Naive thymus-derived CD8-positive, alpha-beta T cell (primary cell): ENCODE data around the gene MKRN1. TPM values are rescaled to one million over a fixed set of nuclear protein-coding genes. Genes with fewer than 3 reads are reported as not detected.
A peak's percentile ranks its signal among the peaks of the same experiment; 100 is the strongest.
"Not testable (repeated sequence)": the region's sequence is repeated elsewhere in the genome, so short reads cannot be mapped to it uniquely, and the experiment has no call there.

Experiments
- ATAC-seq, 2 donors: fragments of 150-1000 bp; cut with Tn5 transposase in 1 of 2; sonication (Bioruptor Pico), chemical (Tn5 transposase) in 1 of 2; 1 replicate in 1 of 2; 2 replicates in 1 of 2; pipeline ENCODE4 v1.10.0; 2021; ENCODE audit warnings: mild to moderate bottlenecking in 2 of 2, moderate library complexity in 2 of 2
- POLR2A ChIA-PET: fragments of 350-600 bp; sonication (Branson Sonifier 250); formaldehyde crosslinking; loops from one replicate; lab custom pipeline; 2021; ENCODE audit warnings: antibody characterized with exemption; lab: Charles Lee
- DNase-seq, 10 donors: peaks; one replicate each; pipeline versions ENCODE4 v3.0.0 to v3.0.0-alpha.2; 2020 to 2022
- H3K27ac Mint-ChIP-seq, 10 donors: one replicate each; pipeline ENCODE4 v1.8.0; 2020 to 2022; ENCODE audit warnings: mild to moderate bottlenecking in 10 of 10, mixed read lengths in 10 of 10, moderate library complexity in 4 of 10, inconsistent platforms in 1 of 10
- H3K27me3 Mint-ChIP-seq, 5 donors: one replicate each; pipeline ENCODE4 v1.8.0; 2021 to 2022; ENCODE audit warnings: mixed read lengths in 5 of 5
- H3K36me3 Mint-ChIP-seq, 3 donors: one replicate each; pipeline ENCODE4 v1.8.0; 2020 to 2022; ENCODE audit warnings: mixed read lengths in 3 of 3, mild to moderate bottlenecking in 2 of 3, inconsistent platforms in 1 of 3
- H3K4me1 Mint-ChIP-seq, 4 donors: one replicate each; pipeline ENCODE4 v1.8.0; 2021 to 2022; ENCODE audit warnings: mixed read lengths in 4 of 4
- H3K4me3 Mint-ChIP-seq, 10 donors: one replicate each; pipeline ENCODE4 v1.8.0; 2020 to 2022; ENCODE audit warnings: mild to moderate bottlenecking in 10 of 10, mixed read lengths in 10 of 10, moderate library complexity in 6 of 10, inconsistent platforms in 1 of 10
- H3K9me3 Mint-ChIP-seq, 9 donors: one replicate each; pipeline ENCODE4 v1.8.0; 2020 to 2022; ENCODE audit warnings: mixed read lengths in 9 of 9, mild to moderate bottlenecking in 3 of 9, inconsistent platforms in 1 of 9, moderate library complexity in 1 of 9
- polyA plus RNA-seq, 3 donors: library from polyadenylated mRNA; unstranded; fragments of 300-500 nt; fragmentation: Illumina TruSeq; gene quantifications; one replicate each; pipeline ENCODE4 v1.2.3, GENCODE V29; 2021
- total RNA-seq, 8 experiments: library from RNA in 2 of 8; stranded (reverse) in 2 of 8; gene quantifications; one replicate each; pipeline ENCODE4 v1.2.3 and lab custom pipeline; 2021 to 2026

Gene MKRN1
- total and polyA plus RNA-seq, 5 experiments from 2014 or later: 92.6 to 143 (median 141) TPM

GRCh38 chr7:140478246-140479061 is 851 bp downstream of the MKRN1 start:
- no peaks in the 10 kb centered on the region for H3K9me3 Mint-ChIP-seq
- POLR2A ChIA-PET: interaction anchor here (0.6 to 4.3 kb wide), 21 partner anchors 10 to 1376 kb away, joined by 3 to 43 read pairs (median 4); partner anchors contain the start of genes ADCK2, BRAF, DENND11 and KDM7A
- peak overlapping the region; percentile 92 to 99 (median 95) for H3K4me3 Mint-ChIP-seq
- peaks cover 0 to 2% (median 0%) of the 10 kb centered on the region in 3 donors for H3K36me3 Mint-ChIP-seq
- peak overlapping the region; percentile 45 to 99 (median 96) for H3K27ac Mint-ChIP-seq
- peaks cover 17 to 33% (median 31%) of the 10 kb centered on the region in 4 donors for H3K4me1 Mint-ChIP-seq
- DNase-seq (peak; percentile 31 to 65 (median 53)), ATAC-seq (peak; percentile 46 to 50)
- no peaks in the 10 kb centered on the region for H3K27me3 Mint-ChIP-seq

- DNase-seq (no peak), ATAC-seq (no peak)
- H3K27ac Mint-ChIP-seq: peak overlapping the region; percentile 45 to 99 (median 96)
- peaks cover 17 to 44% (median 41%) of the 10 kb centered on the region in 4 donors for H3K4me1 Mint-ChIP-seq
- H3K9me3 Mint-ChIP-seq: no peaks in the 10 kb centered on the region
- H3K36me3 Mint-ChIP-seq: peaks cover 0 to 14% (median 0%) of the 10 kb centered on the region in 3 donors
- peak overlapping the region; percentile 92 to 99 (median 95) for H3K4me3 Mint-ChIP-seq
- POLR2A ChIA-PET: interaction anchor here (0.6 to 4.3 kb wide), 10 partner anchors 12 to 1328 kb away, joined by 3 to 43 read pairs (median 4); partner anchors contain the start of gene PARP12
- no peaks in the 10 kb centered on the region for H3K27me3 Mint-ChIP-seq
These were observed 2.5 kb downstream of the MKRN1 start for GRCh38 chr7:140476698-140477261.

DNA sequence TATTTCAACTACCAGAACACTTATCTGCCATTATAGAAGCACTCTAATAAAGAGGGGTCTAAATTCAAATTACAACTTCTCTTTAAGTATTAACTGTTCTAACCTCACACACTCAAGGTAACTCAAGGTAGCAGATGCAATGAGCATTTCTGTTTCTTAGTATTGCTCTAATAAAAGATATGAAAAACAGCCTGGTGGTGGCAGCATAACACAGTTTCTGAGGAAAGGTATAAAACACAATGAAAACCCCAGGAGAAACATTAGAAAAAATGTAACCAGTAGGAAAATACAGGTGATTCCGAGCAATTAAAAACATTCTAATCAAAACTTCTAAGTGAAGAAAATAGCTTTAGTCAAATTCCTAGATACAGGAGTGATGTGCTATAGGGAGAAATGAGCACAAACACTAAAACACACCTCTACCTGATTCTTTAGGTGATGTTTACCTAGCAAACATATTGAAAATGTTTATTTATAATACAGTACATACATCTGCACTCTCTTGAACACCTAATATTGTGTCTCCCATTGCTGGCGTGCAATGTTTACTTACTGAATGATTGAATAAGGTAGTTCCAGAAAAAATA is 3.5 kb downstream of the MKRN1 start:
- H3K9me3 Mint-ChIP-seq: no peaks in the 10 kb centered on the region
- H3K27ac Mint-ChIP-seq: peak overlapping the region in 9 of 10 donors; percentile 38 to 97 (median 90)
- H3K36me3 Mint-ChIP-seq: peaks cover 0 to 22% (median 0%) of the 10 kb centered on the region in 3 donors
- DNase-seq (peak; percentile 14 to 76 (median 46)), ATAC-seq (no peak)
- POLR2A ChIA-PET: interaction anchor here (0.7 to 4.3 kb wide), 4 partner anchors 13 to 967 kb away, joined by 3 to 43 read pairs (median 8); no protein-coding TSS in a partner anchor
- H3K27me3 Mint-ChIP-seq: no peaks in the 10 kb centered on the region
- H3K4me1 Mint-ChIP-seq: peaks cover 19 to 48% (median 46%) of the 10 kb centered on the region in 4 donors
- peak overlapping the region; percentile 34 to 99 (median 93) for H3K4me3 Mint-ChIP-seq

DNA sequence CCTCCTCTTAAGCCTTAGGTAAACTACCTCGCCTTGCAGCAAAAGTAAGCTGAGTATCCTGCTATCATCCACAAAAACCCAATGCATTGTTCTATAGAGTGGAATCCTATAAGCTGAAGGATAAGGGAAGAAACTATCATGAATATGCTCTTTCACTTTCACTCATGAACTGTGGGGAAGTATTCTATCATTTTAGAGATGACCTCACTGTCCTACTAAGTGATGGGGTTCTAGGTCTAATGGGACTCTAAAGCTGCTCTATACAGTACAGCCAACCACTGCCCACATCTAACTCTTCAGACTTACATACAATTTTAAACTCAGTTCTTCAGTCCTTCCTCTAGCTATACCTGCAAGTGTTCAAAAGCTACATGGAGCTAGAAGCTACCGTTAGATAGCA is 16.2 kb downstream of the MKRN1 start:
- peaks cover 0 to 88% (median 7%) of the 10 kb centered on the region in 3 donors for H3K36me3 Mint-ChIP-seq
- H3K4me1 Mint-ChIP-seq: peaks cover 9 to 40% (median 16%) of the 10 kb centered on the region in 4 donors
- no peaks in the 10 kb centered on the region for H3K27me3 Mint-ChIP-seq
- ATAC-seq: no peak
- H3K27ac Mint-ChIP-seq: peak overlapping the region in 1 of 10 donors; percentile 12
- no peaks in the 10 kb centered on the region for H3K9me3 Mint-ChIP-seq
- DNase-seq: no peak
- no peak overlapping the region for H3K4me3 Mint-ChIP-seq
- POLR2A ChIA-PET: no interaction called here

- H3K27ac Mint-ChIP-seq: peak overlapping the region in 4 of 10 donors; percentile 11 to 68 (median 26)
- no peaks in the 10 kb centered on the region for H3K9me3 Mint-ChIP-seq
- DNase-seq (no peak), ATAC-seq (no peak)
- H3K36me3 Mint-ChIP-seq: peaks cover 8 to 94% (median 10%) of the 10 kb centered on the region in 3 donors
- no peaks in the 10 kb centered on the region for H3K27me3 Mint-ChIP-seq
- H3K4me1 Mint-ChIP-seq: peaks cover 12 to 33% (median 27%) of the 10 kb centered on the region in 4 donors
- H3K4me3 Mint-ChIP-seq: no peak overlapping the region
- POLR2A ChIA-PET: no interaction called here
These were observed 20.4 kb downstream of the MKRN1 start for GRCh38 chr7:140458916-140459315.

DNA sequence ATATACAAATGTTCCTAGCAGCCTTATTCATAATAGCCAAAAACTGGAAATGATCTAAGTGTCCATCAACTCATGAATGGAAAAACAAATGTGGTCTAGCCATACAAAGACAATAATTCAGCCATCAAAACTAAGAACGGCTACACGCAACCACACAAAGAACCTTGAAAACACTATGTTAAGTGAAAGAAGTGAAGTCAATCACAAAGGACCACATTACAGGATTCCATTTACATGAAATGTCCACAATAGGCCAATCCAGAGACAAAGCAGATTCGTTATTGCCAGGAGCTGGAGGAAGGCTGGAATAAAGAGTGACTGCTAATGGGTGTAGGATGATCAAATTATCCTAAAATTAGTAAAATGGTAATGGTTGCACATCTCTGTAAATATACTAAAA is 21.1 kb downstream of the MKRN1 start:
- H3K27me3 Mint-ChIP-seq: no peaks in the 10 kb centered on the region
- no peak for DNase-seq
- ATAC-seq: no peak
- peak overlapping the region in 1 of 10 donors; percentile 35 for H3K27ac Mint-ChIP-seq
- peaks cover 9 to 96% (median 10%) of the 10 kb centered on the region in 3 donors for H3K36me3 Mint-ChIP-seq
- peaks cover 13 to 31% (median 26%) of the 10 kb centered on the region in 4 donors for H3K4me1 Mint-ChIP-seq
- H3K9me3 Mint-ChIP-seq: no peaks in the 10 kb centered on the region
- POLR2A ChIA-PET: no interaction called here
- H3K4me3 Mint-ChIP-seq: peak overlapping the region in 1 of 10 donors; percentile 34

- POLR2A ChIA-PET: interaction anchor here (0.7 kb wide), 1 partner anchor 126 kb away, joined by 7 read pairs; no protein-coding TSS in a partner anchor
- ATAC-seq (no peak), DNase-seq (no peak)
- Mint-ChIP-seq H3K27me3 (no peaks in the 10 kb centered on the region), H3K4me3 (no peak overlapping the region), H3K4me1 (peaks cover 16 to 40% (median 32%) of the 10 kb centered on the region in 4 donors), H3K9me3 (no peaks in the 10 kb centered on the region), H3K36me3 (peaks cover 10 to 97% (median 11%) of the 10 kb centered on the region in 3 donors), H3K27ac (peak overlapping the region in 1 of 10 donors; percentile 33)
These were observed 22.7 kb downstream of the MKRN1 start for GRCh38 chr7:140456551-140457051.

DNA sequence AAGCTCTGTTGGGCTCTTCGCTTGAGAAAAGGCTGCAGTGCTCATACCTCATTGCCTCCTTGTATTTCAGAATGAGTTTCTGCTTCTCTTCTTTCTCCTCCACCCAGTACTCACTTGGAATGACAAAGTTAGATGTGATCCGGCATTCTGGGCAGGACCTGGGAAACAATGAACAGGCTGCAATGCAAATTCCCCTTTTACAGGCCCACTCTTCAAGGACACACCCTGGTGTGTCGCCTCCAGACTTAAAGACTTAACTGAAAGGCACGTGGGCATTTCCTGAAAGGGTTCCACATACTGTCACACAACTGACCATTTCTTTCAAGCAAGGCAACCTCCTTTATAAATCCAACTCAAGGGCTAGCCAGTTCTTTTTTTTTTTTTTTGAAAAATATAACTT is 23.6 kb downstream of the MKRN1 start:
- ATAC-seq (no peak), DNase-seq (no peak)
- POLR2A ChIA-PET: interaction anchor here (0.7 kb wide), 1 partner anchor 125 kb away, joined by 7 read pairs; no protein-coding TSS in a partner anchor
- Mint-ChIP-seq H3K4me1 (peaks cover 17 to 41% (median 37%) of the 10 kb centered on the region in 4 donors), H3K4me3 (no peak overlapping the region), H3K27ac (peak overlapping the region in 3 of 10 donors; percentile 20 to 41 (median 40)), H3K27me3 (no peaks in the 10 kb centered on the region), H3K9me3 (no peaks in the 10 kb centered on the region), H3K36me3 (peaks cover 9 to 89% (median 10%) of the 10 kb centered on the region in 3 donors)

DNA sequence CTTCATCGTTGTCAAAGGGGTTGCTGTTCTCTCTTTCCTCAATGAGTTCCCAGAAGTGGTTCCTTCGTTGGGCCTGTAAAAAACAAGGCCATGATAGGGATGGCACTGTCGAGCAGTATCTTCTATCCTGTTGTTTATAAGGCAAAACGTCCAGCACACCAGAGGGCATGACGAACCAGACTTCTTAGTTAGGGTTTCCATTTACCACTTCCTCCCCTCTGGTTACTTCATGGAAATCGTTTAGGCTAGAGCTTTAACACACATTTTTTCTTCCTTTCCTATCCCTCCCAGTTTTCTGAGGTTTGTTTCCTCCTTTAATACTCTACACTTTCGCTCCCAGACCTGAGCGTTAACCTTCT is 24.7 kb downstream of the MKRN1 start:
- H3K27me3 Mint-ChIP-seq: no peaks in the 10 kb centered on the region
- peaks cover 17 to 47% (median 40%) of the 10 kb centered on the region in 4 donors for H3K4me1 Mint-ChIP-seq
- POLR2A ChIA-PET: no interaction called here
- peaks cover 9 to 79% (median 10%) of the 10 kb centered on the region in 3 donors for H3K36me3 Mint-ChIP-seq
- no peaks in the 10 kb centered on the region for H3K9me3 Mint-ChIP-seq
- DNase-seq: no peak
- H3K4me3 Mint-ChIP-seq: no peak overlapping the region
- peak overlapping the region in 9 of 10 donors; percentile 8 to 82 (median 54) for H3K27ac Mint-ChIP-seq
- no peak for ATAC-seq

DNA sequence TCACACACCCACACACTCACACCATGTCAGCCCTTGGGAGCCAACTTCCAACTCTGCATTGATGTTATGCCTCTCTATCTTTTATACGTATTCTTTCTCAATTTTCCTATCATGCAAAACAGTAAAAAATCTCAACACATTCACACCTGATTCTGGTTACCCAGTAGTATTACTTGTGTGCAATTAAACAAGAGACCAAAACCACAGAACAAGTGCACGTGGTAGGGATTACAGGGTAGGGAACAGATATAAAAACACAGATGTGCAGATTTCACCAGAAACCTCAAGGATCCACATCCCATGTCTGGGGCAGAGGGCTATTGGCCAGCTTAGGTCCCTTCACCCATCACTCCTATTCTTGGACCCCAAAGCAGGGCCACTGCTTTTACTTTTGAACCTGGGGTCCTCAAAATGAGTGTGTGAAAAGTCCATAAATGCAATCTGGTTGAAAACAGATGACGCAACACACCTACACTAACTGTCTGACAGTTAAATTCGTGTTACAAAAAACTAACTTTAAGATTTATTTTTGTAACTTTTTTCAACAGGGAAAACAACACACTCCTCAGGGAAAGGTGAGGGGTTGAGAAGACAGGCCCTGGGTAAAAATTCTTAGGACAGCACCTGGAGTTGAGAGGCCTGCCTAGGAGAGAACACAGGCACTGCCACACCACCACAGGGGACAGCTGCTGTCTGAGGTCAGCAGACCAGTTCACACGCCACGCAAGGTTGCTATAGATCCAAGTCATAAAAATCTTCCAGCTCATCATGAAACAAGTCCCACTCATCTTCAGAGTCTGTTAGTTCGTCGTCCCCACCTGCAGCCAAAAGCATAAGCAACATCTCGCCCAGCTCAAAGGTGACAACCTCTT is 25.3 kb downstream of the MKRN1 start:
- ATAC-seq, POLR2A ChIA-PET, H3K9me3 Mint-ChIP-seq, H3K27me3 Mint-ChIP-seq, H3K4me3 Mint-ChIP-seq, DNase-seq: not testable (repeated sequence)
- Mint-ChIP-seq H3K36me3 (peaks cover 9 to 73% (median 10%) of the 10 kb centered on the region in 3 donors), H3K27ac (peak overlapping the region in 9 of 10 donors; percentile 8 to 82 (median 54)), H3K4me1 (peaks cover 16 to 49% (median 39%) of the 10 kb centered on the region in 4 donors)

DNA sequence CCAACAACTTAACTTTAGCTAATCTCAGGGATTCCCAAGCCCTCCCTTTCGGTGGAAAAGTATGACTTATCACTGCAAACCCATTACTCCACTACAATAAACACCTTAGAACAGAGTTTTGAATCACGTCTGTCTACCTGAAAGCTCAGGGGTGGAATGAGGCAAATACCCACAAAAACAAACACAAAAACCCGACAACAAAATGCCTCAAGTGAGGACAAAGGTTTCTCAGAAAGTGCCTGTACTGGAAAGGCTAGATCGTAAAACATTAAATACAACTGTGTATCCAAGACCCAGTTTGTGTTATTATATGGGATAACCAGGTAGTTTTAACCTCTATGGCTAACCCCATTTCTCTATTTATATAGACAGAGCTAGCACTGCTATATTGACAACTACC is 26.0 kb downstream of the MKRN1 start:
- no peak for ATAC-seq
- Mint-ChIP-seq H3K27me3 (no peaks in the 10 kb centered on the region), H3K4me3 (no peak overlapping the region), H3K27ac (peak overlapping the region in 2 of 10 donors; percentile 15 to 78), H3K4me1 (peaks cover 13 to 44% (median 37%) of the 10 kb centered on the region in 4 donors), H3K9me3 (no peaks in the 10 kb centered on the region), H3K36me3 (peaks cover 9 to 65% (median 10%) of the 10 kb centered on the region in 3 donors)
- DNase-seq: no peak
- POLR2A ChIA-PET: interaction anchor here (0.6 kb wide), 1 partner anchor 100 kb away, joined by 3 read pairs; no protein-coding TSS in a partner anchor
